Omental fat pad (tissue), 4 donors: ENCODE measurements around the gene LASP1. TPM values are rescaled to one million over a fixed set of nuclear protein-coding genes. Genes with fewer than 3 reads are reported as not detected.

Source experiments
- ATAC-seq: fragments of 150-250 bp; one replicate; pipeline ENCODE4 v1.9.1; 2016; ENCODE audit warnings: mild to moderate bottlenecking, moderate library complexity; ENCODE audit not compliant: low FRiP score
- DNase-seq: peaks from one replicate; pipeline ENCODE4 v3.0.0-alpha.2; 2019; ENCODE audit warnings: low spot score
- CTCF ChIP-seq, 3 donors: fragments of 450-650 bp; IDR thresholded peaks; one replicate each; pipeline ENCODE4 v1.5.1; 2016 to 2017; ENCODE audit warnings: antibody characterized with exemption in 3 of 3, mild to moderate bottlenecking in 3 of 3, moderate library complexity in 2 of 3
- total RNA-seq, 4 donors: library from RNA; depleted of rRNA; stranded (reverse); fragments of >200 nt; gene quantifications; one replicate each; pipeline ENCODE4 v1.1.0, GENCODE V29; 2016

The LASP1 gene
- total RNA-seq, 4 donors from 2014 or later = 111 to 174 (median 148) TPM

GRCh38 chr17:38897671-38898290 is 27.9 kb downstream of the LASP1 start:
- TF ChIP-seq CTCF (IDR thresholded peaks at IDR 0.05) = no peak
- DNase-seq (no peak), ATAC-seq (no peak)

- TF ChIP-seq CTCF (IDR thresholded peaks at IDR 0.05) = no peak
- ATAC-seq (no peak), DNase-seq (no peak)
Observed at GRCh38 chr17:38898291-38898679, 28.4 kb downstream of the LASP1 start.

- ATAC-seq (no peak), DNase-seq (no peak)
Observed at GRCh38 chr17:38898812-38899348, 29.0 kb downstream of the LASP1 start.

GRCh38 chr17:38899421-38899820 is 29.6 kb downstream of the LASP1 start:
- ATAC-seq = no peak
- no peak for TF ChIP-seq CTCF (IDR thresholded peaks at IDR 0.05)
- no peak for DNase-seq

More at GRCh38 chr17:38898812-38899348, 29.0 kb downstream of the LASP1 start:
- no peak for TF ChIP-seq CTCF (IDR thresholded peaks at IDR 0.05)

GRCh38 chr17:38900978-38901656 is 31.3 kb downstream of the LASP1 start:
- TF ChIP-seq CTCF (IDR thresholded peaks at IDR 0.05) = no peak
- DNase-seq (no peak), ATAC-seq (peak; percentile 70)

GRCh38 chr17:38903404-38903803 is 33.5 kb downstream of the LASP1 start:
- ATAC-seq (no peak), DNase-seq (no peak)
- no peak for TF ChIP-seq CTCF (IDR thresholded peaks at IDR 0.05)

- DNase-seq (no peak), ATAC-seq (no peak)
- no peak for TF ChIP-seq CTCF (IDR thresholded peaks at IDR 0.05)
Observed at GRCh38 chr17:38904892-38905291, 35.0 kb downstream of the LASP1 start.
